C1 segment of cervical spinal cord (tissue), 14 donors: ENCODE measurements around the gene ATP6V0E1.
"Not testable (repeated sequence)": the region's sequence is repeated elsewhere in the genome, so short reads cannot be mapped to it uniquely, and the experiment has no call there.

Experiments
- DNase-seq, 14 donors: peaks; one replicate each; lab custom pipeline; 2025; lab: John Stamatoyannopoulos, UW

The ATP6V0E1 gene

GRCh38 chr5:173075970-173076369 is 92.4 kb downstream of the ATP6V0E1 start:
- DNase-seq: no peak

DNA sequence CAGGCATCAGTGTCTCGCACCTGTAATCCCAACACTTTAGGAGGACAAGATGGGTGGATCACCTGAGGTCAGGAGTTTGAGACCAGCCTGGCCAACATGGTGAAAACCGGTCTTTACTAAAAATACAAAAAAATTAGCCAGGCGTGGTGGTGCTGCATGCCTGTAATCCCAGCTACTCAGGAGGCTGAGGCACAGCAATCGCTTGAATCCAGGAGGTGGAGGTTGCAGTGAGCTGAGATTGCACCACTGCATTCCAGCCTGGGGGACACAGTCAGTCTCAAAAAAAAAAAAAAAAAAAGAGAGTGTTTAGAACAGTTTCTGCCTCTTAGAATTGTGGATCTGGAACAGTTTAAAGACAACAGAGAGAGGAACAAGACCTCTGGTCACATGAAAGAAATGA is 92.9 kb downstream of the ATP6V0E1 start:
- DNase-seq: not testable (repeated sequence)

DNA sequence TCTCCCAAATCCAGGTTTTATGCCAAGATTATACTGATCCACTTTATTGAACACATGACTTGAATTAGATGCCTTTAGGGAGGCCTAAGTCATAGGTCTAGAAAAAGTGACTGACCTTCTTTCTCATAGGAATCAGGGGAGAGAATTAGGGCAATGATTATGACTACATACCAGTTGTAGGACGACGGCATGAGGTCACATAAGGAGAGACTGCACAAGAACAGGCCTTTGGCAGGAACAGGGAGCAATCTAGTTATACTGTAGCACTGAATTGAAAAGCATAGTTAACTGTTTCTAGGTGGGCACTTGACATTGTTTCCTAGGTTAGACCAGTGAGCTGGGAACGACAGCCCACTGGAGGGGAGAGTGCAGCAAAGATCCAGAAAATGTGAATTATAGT is 95.3 kb downstream of the ATP6V0E1 start:
- no peak for DNase-seq
